CD14-positive monocyte (primary cell): ENCODE data around the gene DMBX1. TPM values are rescaled to one million over a fixed set of nuclear protein-coding genes. Genes with fewer than 3 reads are reported as not detected.
A peak's percentile ranks its signal among the peaks of the same experiment; 100 is the strongest.

ENCODE experiments used
- DNase-seq, 3 donors: peaks; one replicate each; pipeline ENCODE4 v3.0.0-alpha.2; 2011 to 2022
- H2AFZ ChIP-seq: 2 replicates; pipeline ENCODE4 v1.6.0; 2012; ENCODE audit warnings: mild to moderate bottlenecking, low read depth, low read length, inconsistent platforms; ENCODE audit not compliant: insufficient read depth, poor library complexity, severe bottlenecking
- H3K27ac ChIP-seq, 2 donors: 1 replicate in 1 of 2; 2 replicates in 1 of 2; pipeline ENCODE4 v1.5.1; 2012 to 2013; ENCODE audit warnings: low read length in 2 of 2, control low read depth in 1 of 2, inconsistent platforms in 1 of 2, low read depth in 1 of 2, mild to moderate bottlenecking in 1 of 2
- H3K27me3 ChIP-seq, 2 donors: one replicate each; pipeline versions ENCODE4 v1.6.0 to v1.6.1; 2011 to 2013; ENCODE audit warnings: low read length in 2 of 2; ENCODE audit not compliant: control insufficient read depth in 2 of 2, insufficient read depth in 2 of 2
- H3K36me3 ChIP-seq, 2 donors: replicated peaks in 1 of 2; 1 replicate in 1 of 2; 2 replicates in 1 of 2; pipeline versions ENCODE4 v1.5.1 to v1.6.1; 2012 to 2013; ENCODE audit warnings: low read length in 2 of 2, control low read depth in 1 of 2, inconsistent platforms in 1 of 2, mild to moderate bottlenecking in 1 of 2; ENCODE audit not compliant: insufficient read depth in 2 of 2, control insufficient read depth in 1 of 2
- H3K4me1 ChIP-seq, 2 donors: 1 replicate in 1 of 2; 2 replicates in 1 of 2; pipeline versions ENCODE4 v1.5.1 to v1.6.1; 2012 to 2013; ENCODE audit warnings: low read length in 2 of 2, control low read depth in 1 of 2, inconsistent platforms in 1 of 2, mild to moderate bottlenecking in 1 of 2, moderate library complexity in 1 of 2; ENCODE audit not compliant: insufficient read depth in 2 of 2, control insufficient read depth in 1 of 2
- H3K4me2 ChIP-seq: replicated peaks from 2 replicates; pipeline ENCODE3; 2012; ENCODE audit warnings: low read length, moderate library complexity, mild to moderate bottlenecking; ENCODE audit not compliant: poor library complexity, severe bottlenecking; ENCODE audit errors: extremely low read depth
- H3K4me3 ChIP-seq, 3 experiments: fragments of 200-600 bp in 1 of 3; sonication (generic) in 1 of 3; replicated peaks in 1 of 3; 1 replicate in 2 of 3; 2 replicates in 1 of 3; pipeline ENCODE4 v1.5.1; 2011 to 2013; ENCODE audit warnings: low read length in 3 of 3, mild to moderate bottlenecking in 3 of 3, control low read depth in 2 of 3, low read depth in 2 of 3, inconsistent platforms in 1 of 3, moderate library complexity in 1 of 3
- H3K79me2 ChIP-seq: 2 replicates; pipeline ENCODE4 v1.6.0; 2012; ENCODE audit warnings: mild to moderate bottlenecking, control low read depth, inconsistent platforms, low read length, moderate library complexity; ENCODE audit not compliant: insufficient read depth
- H3K9ac ChIP-seq: 2 replicates; pipeline ENCODE4 v1.6.0; 2017; ENCODE audit warnings: low read length, mild to moderate bottlenecking; ENCODE audit not compliant: insufficient read depth, poor library complexity, severe bottlenecking
- H3K9me3 ChIP-seq, 2 donors: replicated peaks in 1 of 2; 1 replicate in 1 of 2; 2 replicates in 1 of 2; pipeline versions ENCODE4 v1.5.1 to v1.6.1; 2012 to 2013; ENCODE audit warnings: low read length in 2 of 2, control low read depth in 1 of 2; ENCODE audit not compliant: control insufficient read depth in 1 of 2, insufficient read depth in 1 of 2
- H4K20me1 ChIP-seq: 2 replicates; pipeline ENCODE4 v1.6.0; 2012; ENCODE audit warnings: mild to moderate bottlenecking, low read length, control low read depth, moderate library complexity; ENCODE audit not compliant: insufficient read depth
- H3K27ac Mint-ChIP-seq, 7 donors: one replicate each; pipeline ENCODE4 v1.8.0; 2020; ENCODE audit warnings: mild to moderate bottlenecking in 7 of 7, mixed read lengths in 7 of 7, moderate library complexity in 6 of 7, inconsistent platforms in 2 of 7
- H3K27me3 Mint-ChIP-seq, 3 donors: one replicate each; pipeline ENCODE4 v1.8.0; 2021 to 2022; ENCODE audit warnings: low read depth in 3 of 3, mild to moderate bottlenecking in 3 of 3, mixed read lengths in 3 of 3, moderate library complexity in 3 of 3, inconsistent platforms in 1 of 3
- H3K36me3 Mint-ChIP-seq, 2 donors: one replicate each; pipeline ENCODE4 v1.8.0; 2020; ENCODE audit warnings: mixed read lengths in 2 of 2, inconsistent platforms in 1 of 2, mild to moderate bottlenecking in 1 of 2
- H3K4me1 Mint-ChIP-seq: one replicate; pipeline ENCODE4 v1.8.0; 2020; ENCODE audit warnings: mild to moderate bottlenecking, mixed read lengths
- H3K4me3 Mint-ChIP-seq, 2 donors: one replicate each; pipeline ENCODE4 v1.8.0; 2020; ENCODE audit warnings: mild to moderate bottlenecking in 2 of 2, mixed read lengths in 2 of 2, moderate library complexity in 1 of 2
- H3K9me3 Mint-ChIP-seq, 7 donors: one replicate each; pipeline ENCODE4 v1.8.0; 2020 to 2022; ENCODE audit warnings: mixed read lengths in 7 of 7, mild to moderate bottlenecking in 6 of 7, moderate library complexity in 6 of 7, inconsistent platforms in 2 of 7
- WGBS: methylation state at CpG from one replicate; pipeline ENCODE4 v1.1.5; 2013; ENCODE audit warnings: missing lambda C conversion rate; ENCODE audit not compliant: insufficient coverage; 5-methylcytosine and 5-hydroxymethylcytosine counted together
- intact Hi-C, 2 donors: fragments of 100-400 bp; cut with micrococcal nuclease; formaldehyde crosslinking; loops; one replicate each; pipeline versions ENCODE4 v1.15.0 to v1.15.1; 2023
- polyA plus RNA-seq, 3 donors: library from polyadenylated mRNA; depleted of rRNA in 1 of 3; unstranded in 2 of 3; stranded (reverse) in 1 of 3; fragments of 300-500 nt in 2 of 3; fragments of >200 nt in 1 of 3; fragmentation: Illumina TruSeq in 2 of 3; gene quantifications; 1 replicate in 2 of 3; 2 replicates in 1 of 3; pipeline ENCODE4 v1.2.3, GENCODE V29; 2012 to 2021
- TF ChIP-seq, protein P1 (sequence below): fragments of 200-600 bp; IDR thresholded peaks from one replicate; pipeline ENCODE4 v1.8.0; 2022; ENCODE audit warnings: antibody characterized with exemption, mild to moderate bottlenecking

DMBX1 gene
- polyA plus RNA-seq, 3 donors, result not detected

DNA sequence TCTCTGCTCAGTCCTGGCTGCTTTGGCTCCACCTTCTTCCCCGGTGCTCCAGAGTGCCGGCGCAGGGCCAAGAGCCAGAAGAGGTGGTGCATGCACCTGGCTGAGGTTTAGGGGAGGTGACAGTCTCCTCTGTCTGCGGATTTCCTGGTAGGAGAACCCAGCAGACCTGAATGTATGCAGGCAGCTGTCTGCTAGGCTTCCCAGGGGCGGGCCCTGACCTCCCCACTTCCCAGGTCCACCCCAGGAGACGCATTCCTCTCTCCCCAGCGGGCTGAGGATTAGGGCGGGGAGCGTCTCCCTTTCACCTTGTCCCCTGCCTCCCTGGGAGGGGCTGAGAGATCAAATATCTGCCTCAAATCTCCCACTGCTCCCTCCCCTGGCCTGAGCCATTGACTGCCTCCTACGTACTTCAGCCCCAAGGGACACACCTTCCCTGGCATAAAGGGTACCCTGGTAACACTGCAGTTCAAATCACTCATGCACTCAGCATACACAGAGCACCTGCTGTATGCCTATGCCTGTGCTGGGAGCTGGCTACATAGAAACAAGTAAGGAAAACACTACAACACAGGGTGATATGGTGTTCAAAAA is 27.5 kb downstream of the DMBX1 start:
- no peaks in the 10 kb centered on the region for H3K79me2 ChIP-seq
- DNase-seq, result no peak
- H4K20me1 ChIP-seq, result no peaks in the 10 kb centered on the region
- H3K4me3 ChIP-seq, result no peak overlapping the region
- H3K27ac ChIP-seq, result no peak overlapping the region
- H3K36me3 ChIP-seq, result no peaks in the 10 kb centered on the region
- Mint-ChIP-seq H3K9me3 (no peaks in the 10 kb centered on the region), H3K27ac (no peak overlapping the region), H3K4me1 (peaks cover 5% of the 10 kb centered on the region), H3K36me3 (no peaks in the 10 kb centered on the region), H3K27me3 (peaks cover 23 to 48% (median 39%) of the 10 kb centered on the region in 3 donors), H3K4me3 (no peak overlapping the region)
- H3K27me3 ChIP-seq, result peaks cover 4 to 28% of the 10 kb centered on the region in 2 donors
- intact Hi-C loops, result no loop called here
- H3K4me2 ChIP-seq, result no peak overlapping the region
- WGBS, result 30% methylated on average over 6 of the region's 10 CpGs
- no peak overlapping the region for H3K9ac ChIP-seq
- H3K9me3 ChIP-seq, result no peaks in the 10 kb centered on the region
- no peak overlapping the region for H2AFZ ChIP-seq
- TF ChIP-seq, protein P1, sequence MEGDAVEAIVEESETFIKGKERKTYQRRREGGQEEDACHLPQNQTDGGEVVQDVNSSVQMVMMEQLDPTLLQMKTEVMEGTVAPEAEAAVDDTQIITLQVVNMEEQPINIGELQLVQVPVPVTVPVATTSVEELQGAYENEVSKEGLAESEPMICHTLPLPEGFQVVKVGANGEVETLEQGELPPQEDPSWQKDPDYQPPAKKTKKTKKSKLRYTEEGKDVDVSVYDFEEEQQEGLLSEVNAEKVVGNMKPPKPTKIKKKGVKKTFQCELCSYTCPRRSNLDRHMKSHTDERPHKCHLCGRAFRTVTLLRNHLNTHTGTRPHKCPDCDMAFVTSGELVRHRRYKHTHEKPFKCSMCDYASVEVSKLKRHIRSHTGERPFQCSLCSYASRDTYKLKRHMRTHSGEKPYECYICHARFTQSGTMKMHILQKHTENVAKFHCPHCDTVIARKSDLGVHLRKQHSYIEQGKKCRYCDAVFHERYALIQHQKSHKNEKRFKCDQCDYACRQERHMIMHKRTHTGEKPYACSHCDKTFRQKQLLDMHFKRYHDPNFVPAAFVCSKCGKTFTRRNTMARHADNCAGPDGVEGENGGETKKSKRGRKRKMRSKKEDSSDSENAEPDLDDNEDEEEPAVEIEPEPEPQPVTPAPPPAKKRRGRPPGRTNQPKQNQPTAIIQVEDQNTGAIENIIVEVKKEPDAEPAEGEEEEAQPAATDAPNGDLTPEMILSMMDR, result no peak
- no peaks in the 10 kb centered on the region for H3K4me1 ChIP-seq

DNA sequence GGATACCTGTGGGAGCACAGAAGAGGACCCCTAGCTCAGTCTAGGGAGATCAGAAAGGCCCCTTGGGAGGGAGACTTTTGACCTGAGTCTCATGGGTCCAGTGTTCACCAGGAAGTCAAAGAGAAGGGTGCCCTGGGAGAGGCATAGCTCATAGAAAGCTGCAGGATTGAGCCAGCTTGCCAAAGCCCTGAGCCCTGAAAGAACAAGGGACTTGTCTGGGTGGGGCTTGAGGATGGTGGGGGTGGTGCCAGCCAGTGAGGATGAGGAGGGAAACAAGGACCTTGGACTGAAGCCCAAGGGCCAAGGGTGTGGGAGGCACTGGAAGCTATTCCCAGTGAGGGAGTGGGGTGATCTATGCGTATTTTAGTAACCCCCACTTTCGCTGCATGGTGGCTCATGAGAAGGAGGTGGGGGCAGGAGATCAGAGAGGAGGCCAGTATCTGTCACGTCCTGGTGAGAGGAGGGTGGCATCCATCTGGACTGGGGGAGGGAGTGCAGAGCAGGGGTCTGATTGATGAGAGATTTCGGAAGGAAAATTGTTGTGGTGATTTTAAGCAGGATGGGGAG is 28.4 kb downstream of the DMBX1 start:
- H3K4me3 Mint-ChIP-seq, result peak overlapping the region in 1 of 2 donors; percentile 28
- no peaks in the 10 kb centered on the region for H3K9me3 Mint-ChIP-seq
- H3K9ac ChIP-seq, result no peak overlapping the region
- TF ChIP-seq, protein P1, result no peak
- peaks cover 4 to 36% of the 10 kb centered on the region in 2 donors for H3K27me3 ChIP-seq
- no peak overlapping the region for H3K4me3 ChIP-seq
- no peak overlapping the region for H3K27ac ChIP-seq
- no peaks in the 10 kb centered on the region for H3K9me3 ChIP-seq
- H2AFZ ChIP-seq, result no peak overlapping the region
- H3K27me3 Mint-ChIP-seq, result peaks cover 20 to 53% (median 42%) of the 10 kb centered on the region in 3 donors
- no peak overlapping the region for H3K27ac Mint-ChIP-seq
- no peaks in the 10 kb centered on the region for H3K4me1 ChIP-seq
- no peaks in the 10 kb centered on the region for H3K36me3 ChIP-seq
- no peak for DNase-seq
- 87% methylated on average over 4 of the region's 4 CpGs for WGBS
- peaks cover 10% of the 10 kb centered on the region for H3K4me1 Mint-ChIP-seq
- no peaks in the 10 kb centered on the region for H3K79me2 ChIP-seq
- no peak overlapping the region for H3K4me2 ChIP-seq
- no peaks in the 10 kb centered on the region for H3K36me3 Mint-ChIP-seq
- no peaks in the 10 kb centered on the region for H4K20me1 ChIP-seq
- intact Hi-C loops, result no loop called here
